BLaER1 treated with 17β-estradiol and CSF1 and Interleukin-3, amounts not matched to agents 10 nM and 100 nM (cell line): ENCODE results near the gene RGN.
"Not testable (repeated sequence)": the region's sequence is repeated elsewhere in the genome, so short reads cannot be mapped to it uniquely, and the experiment has no call there.

Experiments
- H3K27ac ChIP-seq, 11 experiments: shearing (Covaris generic); formaldehyde crosslinking; 2 replicates each; pipeline ENCODE4 v1.8.1; 2022
- H3K27me3 ChIP-seq, 11 experiments: shearing (Covaris generic); formaldehyde crosslinking; 2 replicates each; pipeline ENCODE4 v1.8.1; 2022
- H3K36me3 ChIP-seq, 11 experiments: shearing (Covaris generic); formaldehyde crosslinking; 2 replicates each; pipeline ENCODE4 v1.8.1; 2022
- H3K4me1 ChIP-seq, 10 experiments: shearing (Covaris generic); formaldehyde crosslinking; 2 replicates each; pipeline ENCODE4 v1.8.1; 2022
- H3K4me2 ChIP-seq, 11 experiments: shearing (Covaris generic); formaldehyde crosslinking; 2 replicates each; pipeline ENCODE4 v1.8.1; 2022
- H3K4me3 ChIP-seq, 10 experiments: shearing (Covaris generic); formaldehyde crosslinking; 2 replicates each; pipeline ENCODE4 v1.8.1; 2022
- H3K9ac ChIP-seq, 11 experiments: shearing (Covaris generic); formaldehyde crosslinking; 2 replicates each; pipeline ENCODE4 v1.8.1; 2022
- H3K9me3 ChIP-seq, 11 experiments: shearing (Covaris generic); formaldehyde crosslinking; replicated peaks in 1 of 11; 2 replicates each; pipeline ENCODE4 v1.8.1; 2022
- H4K20me1 ChIP-seq, 11 experiments: shearing (Covaris generic); formaldehyde crosslinking; 2 replicates each; pipeline ENCODE4 v1.8.1; 2022
- Cebpa-rat ChIP-seq, 11 experiments: shearing (Covaris generic); IDR thresholded peaks; 2 replicates each; pipeline ENCODE4 v1.8.1; 2022

The RGN gene

GRCh38 chrX:47068720-47069119, 9.5 kb upstream of the RGN start:
- Histone ChIP-seq H3K4me2 (no peak overlapping the region), H3K4me1 (no peaks in the 10 kb centered on the region), H3K4me3 (no peak overlapping the region), H3K9ac (no peak overlapping the region), H3K27me3 (no peaks in the 10 kb centered on the region), H4K20me1 (no peaks in the 10 kb centered on the region), H3K27ac (no peak overlapping the region), H3K9me3 (no peaks in the 10 kb centered on the region), H3K36me3 (peaks cover 0 to under 1% (median 0%) of the 10 kb centered on the region in 11 experiments; a peak in 1 of 22 replicates)
- no peak for TF ChIP-seq Cebpa-rat (IDR thresholded peaks at IDR 0.05)

GRCh38 chrX:47080215-47080914, 2.1 kb downstream of the RGN start:
- no peaks in the 10 kb centered on the region for H3K9me3 ChIP-seq
- no peaks in the 10 kb centered on the region for H3K4me1 ChIP-seq
- H3K27me3 ChIP-seq: no peaks in the 10 kb centered on the region; a peak in 1 of 22 replicates
- TF ChIP-seq Cebpa-rat (IDR thresholded peaks at IDR 0.05): no peak
- no peak overlapping the region for H3K4me3 ChIP-seq
- no peak overlapping the region for H3K4me2 ChIP-seq
- H3K9ac ChIP-seq: no peak overlapping the region
- H3K36me3 ChIP-seq: no peaks in the 10 kb centered on the region
- H4K20me1 ChIP-seq: no peaks in the 10 kb centered on the region
- no peak overlapping the region for H3K27ac ChIP-seq

GRCh38 chrX:47080915-47081236, 2.6 kb downstream of the RGN start:
- no peak overlapping the region for H3K4me2 ChIP-seq
- H3K4me3 ChIP-seq: no peak overlapping the region
- H4K20me1 ChIP-seq: no peaks in the 10 kb centered on the region
- no peak for TF ChIP-seq Cebpa-rat (IDR thresholded peaks at IDR 0.05)
- no peaks in the 10 kb centered on the region; a peak in 1 of 22 replicates for H3K27me3 ChIP-seq
- no peak overlapping the region for H3K9ac ChIP-seq
- H3K27ac ChIP-seq: no peak overlapping the region
- H3K36me3 ChIP-seq: no peaks in the 10 kb centered on the region
- H3K9me3 ChIP-seq: no peaks in the 10 kb centered on the region
- H3K4me1 ChIP-seq: no peaks in the 10 kb centered on the region

GRCh38 chrX:47091149-47091775, 13.0 kb downstream of the RGN start:
- peaks cover 0 to 4% (median 0%) of the 10 kb centered on the region in 11 experiments; a peak in 2 of 22 replicates for H3K27me3 ChIP-seq
- H3K4me3 ChIP-seq: no peak overlapping the region
- H3K9ac ChIP-seq: no peak overlapping the region
- peak overlapping the region in 5 of 11 experiments; percentile 6 to 36 (median 13); a peak in 5 of 22 replicates for H3K4me2 ChIP-seq
- H3K36me3 ChIP-seq: no peaks in the 10 kb centered on the region
- H3K27ac ChIP-seq: no peak overlapping the region
- no peak for TF ChIP-seq Cebpa-rat (IDR thresholded peaks at IDR 0.05)
- H3K4me1 ChIP-seq: peaks cover 0 to 19% (median 7%) of the 10 kb centered on the region in 10 experiments; a peak in 7 of 20 replicates
- no peaks in the 10 kb centered on the region for H4K20me1 ChIP-seq
- H3K9me3 ChIP-seq: no peaks in the 10 kb centered on the region

GRCh38 chrX:47093248-47093647, 15.0 kb downstream of the RGN start:
- no peak overlapping the region for H3K4me2 ChIP-seq
- H4K20me1 ChIP-seq: no peaks in the 10 kb centered on the region
- no peaks in the 10 kb centered on the region for H3K9me3 ChIP-seq
- no peak for TF ChIP-seq Cebpa-rat (IDR thresholded peaks at IDR 0.05)
- peaks cover 0 to 4% (median 0%) of the 10 kb centered on the region in 11 experiments; a peak in 2 of 22 replicates for H3K27me3 ChIP-seq
- H3K36me3 ChIP-seq: no peaks in the 10 kb centered on the region
- H3K27ac ChIP-seq: no peak overlapping the region
- no peak overlapping the region for H3K9ac ChIP-seq
- H3K4me3 ChIP-seq: no peak overlapping the region
- peaks cover 0 to 19% (median 7%) of the 10 kb centered on the region in 10 experiments; a peak in 7 of 20 replicates for H3K4me1 ChIP-seq

GRCh38 chrX:47093860-47094259, 15.6 kb downstream of the RGN start:
- H3K36me3 ChIP-seq: no peaks in the 10 kb centered on the region
- TF ChIP-seq Cebpa-rat (IDR thresholded peaks at IDR 0.05): no peak

GRCh38 chrX:47097018-47097417, 18.8 kb downstream of the RGN start:
- no peak for TF ChIP-seq Cebpa-rat (IDR thresholded peaks at IDR 0.05)
- H3K36me3 ChIP-seq: no peaks in the 10 kb centered on the region
- H3K9ac ChIP-seq: no peak overlapping the region
- H3K9me3 ChIP-seq: no peaks in the 10 kb centered on the region
- H3K4me1 ChIP-seq: no peaks in the 10 kb centered on the region
- no peak overlapping the region for H3K27ac ChIP-seq
- peaks cover 0 to 11% (median 0%) of the 10 kb centered on the region in 11 experiments; a peak in 3 of 22 replicates for H3K27me3 ChIP-seq
- H3K4me3 ChIP-seq: no peak overlapping the region
- no peak overlapping the region for H3K4me2 ChIP-seq
- no peaks in the 10 kb centered on the region; a peak in 1 of 22 replicates for H4K20me1 ChIP-seq

More at GRCh38 chrX:47093860-47094259, 15.6 kb downstream of the RGN start:
- Histone ChIP-seq H3K4me2 (no peak overlapping the region), H3K27ac (no peak overlapping the region), H3K9me3 (no peaks in the 10 kb centered on the region), H3K9ac (no peak overlapping the region), H3K27me3 (peaks cover 0 to 4% (median 0%) of the 10 kb centered on the region in 11 experiments; a peak in 2 of 22 replicates), H3K4me1 (peaks cover 0 to 19% (median 7%) of the 10 kb centered on the region in 10 experiments; a peak in 7 of 20 replicates), H4K20me1 (no peaks in the 10 kb centered on the region), H3K4me3 (no peak overlapping the region)

- no peaks in the 10 kb centered on the region for H3K36me3 ChIP-seq
- H3K9me3 ChIP-seq: no peaks in the 10 kb centered on the region
- TF ChIP-seq Cebpa-rat (IDR thresholded peaks at IDR 0.05): no peak
- H3K4me3 ChIP-seq: no peak overlapping the region
- no peaks in the 10 kb centered on the region; a peak in 1 of 22 replicates for H4K20me1 ChIP-seq
- no peak overlapping the region for H3K27ac ChIP-seq
- H3K27me3 ChIP-seq: peaks cover 0 to 11% (median 0%) of the 10 kb centered on the region in 11 experiments; a peak in 2 of 22 replicates
- H3K9ac ChIP-seq: no peak overlapping the region
- H3K4me1 ChIP-seq: no peaks in the 10 kb centered on the region
- no peak overlapping the region for H3K4me2 ChIP-seq
Observed at GRCh38 chrX:47098338-47099094, 20.3 kb downstream of the RGN start.

GRCh38 chrX:47101206-47101605, 23.0 kb downstream of the RGN start:
- H3K27me3 ChIP-seq: peaks cover 0 to 7% (median 0%) of the 10 kb centered on the region in 11 experiments; a peak in 1 of 22 replicates
- H4K20me1 ChIP-seq: no peaks in the 10 kb centered on the region; a peak in 1 of 22 replicates
- no peak overlapping the region for H3K4me3 ChIP-seq
- H3K4me2 ChIP-seq: no peak overlapping the region
- no peaks in the 10 kb centered on the region for H3K4me1 ChIP-seq
- no peak overlapping the region for H3K9ac ChIP-seq
- TF ChIP-seq Cebpa-rat (IDR thresholded peaks at IDR 0.05): no peak
- H3K9me3 ChIP-seq: no peaks in the 10 kb centered on the region
- no peak overlapping the region for H3K27ac ChIP-seq
- no peaks in the 10 kb centered on the region for H3K36me3 ChIP-seq

- not testable (repeated sequence) for H3K36me3 ChIP-seq, H3K4me3 ChIP-seq, H3K4me2 ChIP-seq, H3K27me3 ChIP-seq, H3K4me1 ChIP-seq, H3K9ac ChIP-seq, H3K27ac ChIP-seq, H4K20me1 ChIP-seq
- H3K9me3 ChIP-seq: peaks cover 0 to 24% (median 0%) of the 10 kb centered on the region in 11 experiments; a peak in 10 of 22 replicates
Observed at GRCh38 chrX:47110936-47111615, 32.8 kb downstream of the RGN start.
